DOHH2 (cell line): ENCODE data around the gene COX8A.

Experiments
- H3F3A ChIP-seq: fragments of 200-600 bp; sonication (generic), shearing (Covaris generic); 2 replicates; pipeline ENCODE4 v1.6.0; 2016; ENCODE audit warnings: antibody characterized with exemption, mild to moderate bottlenecking; ENCODE audit not compliant: control insufficient read depth, insufficient read depth
- H3K27ac ChIP-seq: fragments of 200-600 bp; sonication (generic); 2 replicates; pipeline ENCODE4 v1.5.1; 2014; ENCODE audit warnings: low read depth, mild to moderate bottlenecking, low read length, moderate library complexity
- H3K27me3 ChIP-seq: fragments of 200-600 bp; sonication (generic); 2 replicates; pipeline ENCODE4 v1.6.1; 2014; ENCODE audit warnings: mild to moderate bottlenecking, low read length, mixed read lengths; ENCODE audit not compliant: control insufficient read depth
- H3K36me3 ChIP-seq: fragments of 200-600 bp; sonication (generic); 2 replicates; pipeline ENCODE4 v1.6.1; 2014; ENCODE audit warnings: mild to moderate bottlenecking, low read length, moderate library complexity, mixed read lengths; ENCODE audit not compliant: control insufficient read depth
- H3K4me1 ChIP-seq: fragments of 200-600 bp; sonication (generic); 2 replicates; pipeline ENCODE4 v1.6.1; 2014; ENCODE audit warnings: mild to moderate bottlenecking, low read length, mixed read lengths; ENCODE audit not compliant: control insufficient read depth
- H3K4me2 ChIP-seq: fragments of 200-600 bp; sonication (generic); 2 replicates; pipeline ENCODE4 v1.6.0; 2014; ENCODE audit warnings: mild to moderate bottlenecking, low read length, moderate library complexity
- H3K4me3 ChIP-seq: fragments of 200-600 bp; sonication (generic); 2 replicates; pipeline ENCODE4 v1.5.1; 2014; ENCODE audit warnings: mild to moderate bottlenecking, low read length, mixed read lengths
- H3K79me2 ChIP-seq: fragments of 200-600 bp; sonication (generic); 2 replicates; pipeline ENCODE4 v1.6.1; 2014; ENCODE audit warnings: mild to moderate bottlenecking, low read length, mixed read lengths; ENCODE audit not compliant: control insufficient read depth
- H3K9me2 ChIP-seq: fragments of 200-600 bp; sonication (generic); replicated peaks from 2 replicates; pipeline ENCODE4 v1.6.1; 2014; ENCODE audit warnings: mild to moderate bottlenecking, low read length, mixed read lengths; ENCODE audit not compliant: control insufficient read depth
- H3K9me3 ChIP-seq: fragments of 200-600 bp; sonication (generic); 2 replicates; pipeline ENCODE4 v1.6.1; 2014; ENCODE audit warnings: antibody characterized with exemption, low read length, mixed read lengths; ENCODE audit not compliant: control insufficient read depth, insufficient read depth
- H4K20me1 ChIP-seq: fragments of 200-600 bp; sonication (generic); 2 replicates; pipeline ENCODE4 v1.6.0; 2014; ENCODE audit warnings: low read depth, mild to moderate bottlenecking, antibody characterized with exemption, low read length, moderate library complexity; ENCODE audit not compliant: control insufficient read depth, insufficient read depth
- CTCF ChIP-seq: fragments of 200-600 bp; sonication (generic); IDR thresholded peaks from one replicate; pipeline ENCODE4 v1.5.1; 2014; ENCODE audit warnings: antibody characterized with exemption, mild to moderate bottlenecking, low read depth, low read length; ENCODE audit not compliant: poor library complexity, severe bottlenecking
- EZH2phosphoT487 ChIP-seq: fragments of 200-600 bp; sonication (generic); IDR thresholded peaks from 2 replicates; pipeline ENCODE4 v1.6.1; 2017; ENCODE audit warnings: borderline replicate concordance, mild to moderate bottlenecking, antibody characterized with exemption, low read length, moderate library complexity, mixed read lengths

Gene COX8A

GRCh38 chr11:63979426-63979825 lies 5.0 kb downstream of the COX8A start:
- H3K9me3 ChIP-seq: no peaks in the 10 kb centered on the region
- no peak overlapping the region for H3K4me2 ChIP-seq
- H4K20me1 ChIP-seq: no peaks in the 10 kb centered on the region; the same call in 1 of the 2 replicates
- H3K9me2 ChIP-seq: no peaks in the 10 kb centered on the region
- no peak overlapping the region for H3K27ac ChIP-seq
- H3F3A ChIP-seq: no peaks in the 10 kb centered on the region
- peaks cover 33% of the 10 kb centered on the region for H3K4me1 ChIP-seq
- no peak overlapping the region for H3K4me3 ChIP-seq
- no peaks in the 10 kb centered on the region for H3K27me3 ChIP-seq
- H3K36me3 ChIP-seq: peaks cover 31% of the 10 kb centered on the region
- peaks cover 62% of the 10 kb centered on the region for H3K79me2 ChIP-seq
- TF ChIP-seq CTCF: no peak
- TF ChIP-seq EZH2phosphoT487: no peak

- Histone ChIP-seq H3K36me3 (peaks cover 25% of the 10 kb centered on the region), H3K9me2 (no peaks in the 10 kb centered on the region), H3K4me1 (peaks cover 34% of the 10 kb centered on the region), H3F3A (no peaks in the 10 kb centered on the region), H4K20me1 (0 out of 2 replicates have a peak, but pooled peaks cover 3% of the 10 kb centered on the region), H3K9me3 (no peaks in the 10 kb centered on the region), H3K4me2 (peak overlapping the region; percentile 91), H3K27me3 (no peaks in the 10 kb centered on the region), H3K27ac (peak overlapping the region; percentile 61), H3K79me2 (peaks cover 43% of the 10 kb centered on the region), H3K4me3 (peak overlapping the region; percentile 91)
- no peak for TF ChIP-seq EZH2phosphoT487
- no peak for TF ChIP-seq CTCF
These were observed 11.4 kb downstream of the COX8A start for GRCh38 chr11:63985812-63986155.

- peak within 1 kb of the TSS; percentile 61 for H3K27ac ChIP-seq
- no peaks in the 10 kb centered on the region for H3F3A ChIP-seq
- H3K9me2 ChIP-seq: no peaks in the 10 kb centered on the region
- no peaks in the 10 kb centered on the region for H3K27me3 ChIP-seq
- peaks cover 29% of the 10 kb centered on the region for H3K36me3 ChIP-seq
- H3K9me3 ChIP-seq: no peaks in the 10 kb centered on the region
- H4K20me1 ChIP-seq: 0 out of 2 replicates have a peak, but pooled peaks cover 3% of the 10 kb centered on the region
- H3K4me1 ChIP-seq: peaks cover 30% of the 10 kb centered on the region
- no peak for TF ChIP-seq EZH2phosphoT487
- TF ChIP-seq CTCF: no peak
- peaks cover 43% of the 10 kb centered on the region for H3K79me2 ChIP-seq
- peak within 1 kb of the TSS; percentile 91 for H3K4me2 ChIP-seq
- H3K4me3 ChIP-seq: peak within 1 kb of the TSS; percentile 91
These were observed 11.9 kb downstream of the COX8A start, which contains the start of gene OTUB1 for GRCh38 chr11:63986156-63986931. Gene OTUB1, plus strand, starts transcription at chr11:63986438. Its CDS starts 19 bp downstream, at chr11:63986457.
